GM03348 (cell line): Measurements from ENCODE around the gene CCDC192.
"Not testable (repeated sequence)": the region's sequence is repeated elsewhere in the genome, so short reads cannot be mapped to it uniquely, and the experiment has no call there.

Experiments used
- DNase-seq: peaks from one replicate; pipeline ENCODE4 v3.0.0; 2012; ENCODE audit warnings: low spot score

Gene CCDC192, protein sequence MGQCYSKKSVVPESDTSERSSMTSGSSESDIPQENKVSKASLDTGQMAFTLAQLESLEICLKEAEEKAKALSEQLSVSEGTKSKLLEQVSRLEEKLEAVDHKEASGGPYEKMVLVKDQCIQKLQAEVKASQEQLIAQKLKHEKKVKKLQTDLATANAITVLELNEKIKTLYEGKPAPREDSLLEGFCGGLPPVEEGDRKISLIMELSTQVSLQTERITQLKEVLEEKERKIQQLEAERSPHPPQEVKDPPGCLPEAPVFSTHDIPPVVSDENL

DNA sequence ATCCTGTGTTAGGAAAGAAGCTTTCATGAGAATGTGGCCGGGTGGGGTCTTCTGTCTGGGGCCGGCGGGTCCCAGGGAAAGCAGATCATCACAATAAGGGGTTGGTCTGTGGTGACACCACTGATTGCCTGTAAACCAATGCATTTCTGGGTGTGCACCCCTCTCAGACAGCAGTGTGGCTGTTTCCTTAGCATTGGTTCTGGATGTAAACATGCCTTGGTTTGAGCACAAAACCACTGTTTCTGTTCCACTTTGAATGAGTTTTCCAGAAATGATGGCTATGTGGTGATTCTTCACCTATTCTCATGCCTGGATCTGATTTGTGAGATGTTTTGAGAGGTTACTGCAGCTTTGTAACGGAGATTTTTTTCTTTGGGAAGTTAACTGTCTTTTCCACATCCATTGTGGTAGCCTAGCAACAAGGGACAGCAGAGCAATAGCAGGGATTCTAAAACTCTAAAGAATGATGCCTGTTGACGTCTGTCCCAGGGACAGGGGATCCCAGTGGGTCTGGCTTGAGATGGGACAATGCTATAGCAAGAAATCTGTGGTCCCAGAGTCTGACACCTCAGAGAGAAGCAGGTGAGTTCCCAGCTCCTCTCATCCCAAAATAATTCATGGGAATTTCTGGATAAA is at the start of gene CCDC192:
Gene CCDC192, plus strand, starts transcription at position 466 of the 636 bp plus-strand sequence. Its CDS starts 55 bp downstream, at position 521.
- no peak for DNase-seq

DNA sequence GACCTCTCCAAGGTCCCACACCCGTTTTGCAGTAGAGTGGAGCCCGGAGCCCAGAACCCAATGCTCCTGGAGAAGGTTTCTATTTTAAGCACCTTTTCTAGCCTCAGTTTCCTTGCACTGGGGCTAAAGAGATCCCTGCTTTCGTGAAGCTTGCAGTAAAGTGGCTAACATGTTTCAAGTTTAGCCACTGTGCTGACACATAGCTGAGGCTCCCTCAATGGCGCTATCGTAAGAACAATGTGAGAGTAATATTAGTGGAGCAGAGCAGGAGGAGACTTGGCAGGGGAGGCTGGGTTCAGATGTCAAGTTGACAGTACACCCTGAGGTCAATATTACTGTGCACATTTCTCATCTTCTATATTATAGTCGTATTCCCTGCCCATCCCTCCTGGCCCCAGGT is 46.4 kb upstream of the CCDC192 start:
- DNase-seq = no peak

DNA sequence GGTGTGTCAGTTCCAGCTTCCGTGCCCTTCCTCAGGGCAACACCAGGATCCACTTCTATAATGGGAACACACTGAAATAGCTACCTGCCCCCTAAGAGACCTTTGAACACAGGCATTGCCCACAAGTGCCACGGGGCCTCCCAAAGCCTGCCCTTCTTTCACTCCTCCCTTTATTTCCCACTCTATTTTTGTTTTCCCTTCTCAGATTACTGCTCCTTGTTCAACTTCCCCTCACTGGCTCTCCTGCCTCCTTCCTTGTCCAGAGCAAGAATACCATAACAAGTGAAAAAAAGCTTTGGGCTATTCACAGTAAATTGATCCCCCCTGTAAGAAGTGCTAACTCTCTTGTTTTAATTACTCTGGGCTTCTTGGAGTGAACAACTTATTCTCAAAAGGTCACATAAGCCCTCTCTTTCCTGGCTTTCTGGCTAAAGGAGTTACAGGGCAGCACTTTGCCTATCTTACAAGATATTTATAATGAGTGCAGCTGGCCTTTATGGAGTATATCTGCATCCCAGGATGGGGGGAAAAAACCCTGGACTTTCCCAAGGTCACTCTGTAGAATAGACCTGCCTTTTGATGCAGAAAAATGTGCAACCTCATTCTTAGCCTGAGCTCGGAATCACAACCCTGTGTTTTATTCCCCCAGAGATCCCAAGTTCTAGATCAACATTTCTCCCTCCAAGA is 43.0 kb upstream of the CCDC192 start:
- DNase-seq = no peak

DNA sequence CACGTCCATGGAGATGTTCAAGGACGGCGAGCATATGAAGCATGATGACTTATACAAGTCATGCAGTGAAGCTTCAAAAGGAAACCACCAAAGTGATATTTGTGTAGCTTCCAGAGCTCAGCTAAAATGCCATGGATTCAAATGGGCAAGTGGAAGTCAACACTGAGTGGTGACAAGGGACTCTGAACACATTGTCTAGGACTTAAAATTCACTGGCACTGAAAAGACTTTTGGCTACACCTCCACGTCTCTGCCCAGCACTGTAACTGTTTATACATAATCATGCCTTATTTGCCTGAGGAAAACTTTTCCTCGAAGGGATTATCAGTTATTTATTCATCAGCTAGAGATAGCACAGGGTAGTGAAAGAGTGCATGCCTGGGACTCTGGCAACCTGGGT is 39.1 kb upstream of the CCDC192 start:
- no peak for DNase-seq

DNA sequence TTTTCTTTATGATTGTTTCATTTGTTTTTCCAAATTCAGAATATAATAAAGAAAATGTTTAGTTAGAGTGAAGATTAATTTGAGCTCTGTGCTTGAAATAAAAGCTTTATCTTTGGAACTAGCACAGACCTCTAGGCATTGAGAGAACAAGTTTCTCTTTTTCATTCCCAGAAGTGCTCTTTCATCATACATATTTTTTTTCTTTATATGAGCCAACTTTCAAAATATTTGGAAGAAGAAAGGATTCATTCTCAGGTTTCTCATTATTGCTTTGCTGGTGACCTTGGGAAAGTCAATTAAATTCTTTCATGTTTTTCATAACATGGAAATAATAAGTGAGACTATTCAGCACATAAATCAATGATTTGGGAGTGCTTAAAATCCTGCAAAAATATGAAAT is 37.5 kb upstream of the CCDC192 start:
- DNase-seq = peak; percentile 14

DNA sequence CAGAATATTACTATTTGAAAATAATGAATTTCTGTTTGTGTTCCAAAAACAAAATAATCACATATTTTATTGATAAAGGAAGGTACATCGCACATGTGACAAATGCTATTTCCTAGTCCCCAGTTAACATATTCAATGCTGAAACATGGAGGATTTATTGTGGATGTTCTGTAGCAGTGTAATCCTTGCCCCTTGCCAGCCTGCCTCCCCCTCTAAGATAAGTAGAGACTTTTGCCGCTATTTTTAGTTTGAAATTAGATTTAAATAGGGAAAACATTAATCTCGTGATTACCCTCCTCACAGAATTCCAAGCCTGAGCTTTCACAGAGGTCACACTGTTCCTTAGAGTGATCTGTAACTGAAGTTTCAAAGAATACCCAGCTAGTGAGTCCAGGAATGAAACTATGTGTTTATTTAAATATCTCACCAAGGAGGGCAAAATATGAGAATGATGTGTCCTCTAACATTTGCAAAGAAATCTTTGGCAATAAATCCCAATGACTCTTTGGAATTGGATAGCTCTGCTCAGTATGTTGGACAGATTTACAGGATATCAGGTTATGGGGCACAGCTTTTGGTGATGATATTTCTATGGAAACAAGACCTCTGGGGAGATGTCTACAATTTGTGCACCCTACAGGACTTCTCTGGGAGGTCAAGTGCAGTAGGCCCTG is 37.0 kb upstream of the CCDC192 start:
- no peak for DNase-seq

DNA sequence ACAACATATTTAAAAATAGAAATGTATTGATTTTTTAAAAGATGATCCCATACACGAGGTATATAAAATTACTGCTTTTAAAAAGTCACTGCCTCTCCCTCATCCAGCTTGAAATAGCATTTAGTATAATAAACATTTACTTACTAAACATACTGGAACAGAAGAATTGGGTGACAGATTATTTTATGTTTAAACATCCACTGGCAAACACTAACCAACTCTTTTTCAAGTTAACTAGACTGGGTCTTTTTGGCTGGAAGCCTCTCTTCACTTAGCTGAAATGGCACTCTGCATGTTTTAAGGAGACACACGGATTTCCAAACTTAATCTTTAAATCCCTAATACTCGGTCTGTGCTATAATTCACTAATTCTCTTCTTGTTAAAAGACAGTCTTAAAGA is 35.3 kb upstream of the CCDC192 start:
- DNase-seq = no peak

DNA sequence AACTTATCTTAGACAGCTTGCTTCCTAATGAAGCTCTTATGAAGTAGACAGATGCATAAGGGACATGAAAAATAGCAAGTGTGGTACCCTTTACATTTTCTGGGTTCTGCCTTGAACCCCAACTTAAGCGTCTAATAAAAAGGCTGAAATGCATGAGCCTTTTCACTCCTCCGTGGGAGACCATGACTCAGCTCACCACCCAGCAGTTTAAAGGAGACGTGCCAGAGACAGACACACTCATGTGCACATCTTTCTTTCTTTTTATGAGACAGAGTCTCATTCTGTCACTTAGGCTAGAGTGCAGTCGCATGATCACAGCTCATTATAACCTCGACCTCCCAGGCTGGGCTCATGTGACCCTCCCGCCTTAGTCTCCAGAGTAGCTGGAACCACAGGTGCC is 32.0 kb upstream of the CCDC192 start:
- no peak for DNase-seq

DNA sequence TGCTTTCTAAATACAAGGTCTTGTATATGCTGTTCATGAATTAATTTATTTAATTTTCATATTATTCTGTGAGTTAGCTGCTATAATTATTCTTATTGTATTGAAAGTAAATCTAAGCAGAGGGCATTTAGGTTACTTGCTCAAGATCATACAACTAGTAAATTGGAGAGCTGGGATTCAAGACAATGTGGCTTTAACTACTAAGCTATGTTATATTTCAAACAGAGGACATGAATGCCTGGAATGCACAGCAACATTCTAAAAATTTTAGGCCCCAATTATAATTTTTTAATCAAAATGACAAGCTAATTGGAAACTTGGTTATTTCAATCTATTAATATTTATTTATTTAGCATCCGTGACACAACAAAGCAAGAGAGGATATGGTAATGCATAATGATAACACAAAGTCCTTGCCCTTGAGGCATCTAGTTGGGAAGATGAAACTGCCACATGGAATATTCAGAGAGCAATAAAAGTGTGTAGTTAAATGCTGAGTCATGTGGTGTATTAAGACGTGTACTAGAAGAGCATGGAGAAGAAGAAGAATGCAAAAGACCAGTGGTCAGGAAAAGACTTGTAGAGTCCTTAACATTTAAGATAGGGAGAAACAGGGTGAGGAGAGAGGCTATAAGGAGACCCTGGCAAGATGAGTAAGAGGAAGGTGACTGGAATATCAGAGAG is 29.9 kb upstream of the CCDC192 start:
- DNase-seq = no peak

DNA sequence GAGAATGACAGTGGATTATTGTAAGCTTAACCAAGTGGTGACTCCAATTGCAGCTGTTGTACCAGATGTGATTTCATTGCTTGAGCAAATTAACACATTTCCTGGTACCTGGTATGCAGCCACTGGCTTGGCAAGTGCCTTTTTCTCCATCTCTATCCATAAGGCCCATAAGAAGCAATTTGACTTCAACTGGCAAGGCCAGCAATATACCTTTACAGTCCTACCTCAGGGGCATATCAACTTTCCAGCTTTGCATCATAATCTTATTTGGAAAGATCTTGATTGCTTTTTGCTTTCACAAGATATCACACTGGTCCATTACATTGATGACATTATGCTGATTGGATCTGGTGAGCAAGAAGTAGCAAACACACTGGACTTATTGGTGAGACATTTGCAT is 26.2 kb upstream of the CCDC192 start:
- not testable (repeated sequence) for DNase-seq

DNA sequence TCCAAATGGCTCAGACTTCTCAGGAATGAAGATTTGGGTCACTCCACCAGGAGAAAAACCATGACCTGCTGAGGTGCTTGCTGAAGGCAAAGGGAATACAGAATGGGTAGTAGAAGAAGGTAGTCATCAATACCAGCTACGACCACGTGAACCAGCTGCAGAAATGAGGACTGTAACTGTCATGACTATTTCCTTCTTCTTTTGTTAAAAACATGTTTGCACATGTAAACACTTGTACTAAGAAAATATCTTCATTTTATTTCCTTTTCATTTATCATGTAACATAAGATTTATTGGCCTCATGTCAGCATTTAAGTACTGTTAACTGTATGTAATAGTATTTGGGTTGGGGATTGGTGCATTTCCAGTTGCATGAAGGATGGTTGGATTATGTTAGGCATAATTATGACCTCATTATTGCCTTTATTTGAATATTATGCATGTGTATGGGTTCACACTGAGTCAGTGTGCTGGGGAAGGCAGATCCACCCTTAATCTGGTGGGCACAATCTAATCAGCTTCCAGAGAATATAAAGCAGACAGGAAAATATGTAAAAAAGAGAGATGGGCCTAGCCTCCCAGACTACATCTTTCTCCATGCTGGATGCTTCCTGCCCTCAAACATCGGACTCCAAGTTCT is 23.4 kb upstream of the CCDC192 start:
- DNase-seq = not testable (repeated sequence)

DNA sequence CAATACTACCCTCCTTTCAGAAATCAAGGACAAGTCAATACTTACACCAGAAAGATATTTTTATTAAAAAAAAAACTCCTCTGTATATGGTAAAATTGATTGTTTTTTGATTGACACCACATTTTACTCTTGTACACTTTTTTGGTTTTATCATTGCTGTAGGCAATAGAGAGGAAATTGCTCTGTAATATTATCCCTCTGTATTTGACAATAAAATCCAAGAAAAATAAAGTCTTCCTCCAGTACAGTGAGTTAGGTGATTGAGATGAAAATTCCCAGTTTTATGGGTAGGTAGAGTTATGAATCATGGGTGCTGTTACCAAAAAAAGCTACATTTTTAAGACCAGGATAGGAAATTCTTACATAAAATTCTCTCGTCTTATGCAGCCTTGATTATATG is 22.6 kb upstream of the CCDC192 start:
- no peak for DNase-seq

DNA sequence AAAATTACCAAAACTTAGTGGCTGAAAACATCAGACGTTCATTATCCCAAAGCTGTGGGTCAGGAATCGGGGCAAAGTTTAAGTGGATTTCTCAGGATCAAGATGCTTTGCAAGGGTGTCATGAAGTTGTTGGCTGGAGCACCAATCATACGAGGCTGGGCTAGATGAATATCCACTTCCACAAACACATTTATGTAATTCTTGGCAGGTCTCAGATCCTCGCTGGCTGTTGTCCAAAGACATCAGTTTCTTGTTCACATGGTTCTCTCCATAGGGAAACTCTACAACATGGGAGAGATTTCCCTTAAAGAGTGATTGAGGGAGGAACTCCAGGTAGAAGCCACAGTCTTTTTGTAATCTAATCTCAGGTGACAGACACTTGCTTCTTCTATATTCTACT is 20.2 kb upstream of the CCDC192 start:
- no peak for DNase-seq

DNA sequence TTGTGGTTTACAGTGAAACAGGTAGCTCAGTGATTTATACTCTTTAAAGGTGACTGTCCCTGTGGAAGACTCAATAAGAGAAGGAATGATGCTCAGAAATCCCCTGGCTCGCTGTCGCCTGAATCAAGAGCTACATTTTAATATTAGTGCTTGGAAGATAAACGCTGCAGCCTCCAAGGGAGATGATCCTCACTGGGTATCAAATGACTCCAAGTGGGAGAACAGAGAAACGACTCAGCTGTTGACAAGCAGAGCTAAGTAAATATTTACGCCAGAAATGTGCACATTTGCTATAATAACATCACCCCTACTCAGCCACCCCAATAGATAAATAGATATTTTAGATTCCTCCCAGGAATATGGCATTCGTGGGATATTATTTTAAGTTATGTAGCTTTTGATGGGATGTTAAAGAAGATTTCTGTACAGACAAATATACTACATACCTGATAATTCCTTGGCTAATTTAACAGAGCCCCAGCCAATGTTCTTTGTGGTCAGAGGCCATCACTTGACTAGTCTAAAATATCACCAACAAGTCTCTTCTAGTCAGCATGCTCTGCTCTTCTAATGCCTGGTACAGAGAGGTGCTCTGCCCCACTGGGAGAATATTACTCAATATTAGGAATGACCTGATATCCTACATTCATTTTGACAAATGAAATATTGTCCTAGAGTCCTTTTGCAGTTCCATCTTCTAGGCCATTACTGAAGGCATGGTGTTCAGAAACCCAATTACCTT is 18.3 kb upstream of the CCDC192 start:
- no peak for DNase-seq

DNA sequence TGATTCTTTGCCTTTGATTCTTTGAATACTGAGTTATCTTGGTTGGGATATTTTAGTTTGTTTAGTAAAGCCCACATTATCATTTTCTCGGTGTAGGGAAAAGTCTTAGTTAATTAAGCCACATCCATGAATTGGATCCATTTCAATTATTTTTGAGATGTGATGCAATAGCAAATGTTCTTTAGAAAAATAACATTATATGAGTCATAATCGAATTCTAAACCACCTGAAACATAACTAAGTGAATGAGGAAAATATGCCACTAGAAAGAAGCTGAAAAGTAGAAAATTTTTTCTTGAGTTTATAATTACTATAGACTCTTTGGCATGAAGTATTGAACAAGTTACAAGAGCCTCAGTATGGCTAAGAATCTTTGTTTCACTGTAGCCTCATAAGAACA is 17.5 kb upstream of the CCDC192 start:
- no peak for DNase-seq

DNA sequence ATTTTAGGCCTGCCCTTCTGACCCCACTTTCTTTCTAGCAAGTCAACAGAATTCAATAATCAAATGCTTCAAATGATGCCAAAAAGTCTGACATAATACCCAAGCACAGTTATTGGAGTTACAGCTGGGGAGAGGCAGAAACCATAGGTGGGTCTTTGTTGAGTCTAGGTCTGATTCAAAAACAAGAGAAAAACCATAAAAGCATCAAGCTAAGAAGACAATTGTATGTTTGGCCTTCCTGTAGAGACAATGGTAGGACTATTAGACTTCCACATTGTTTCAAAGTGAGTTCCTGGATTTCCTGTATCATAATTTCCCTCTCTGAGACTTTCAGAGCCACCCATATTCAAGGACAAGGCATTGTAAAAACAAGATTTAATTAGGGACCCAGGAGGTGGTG is 16.8 kb upstream of the CCDC192 start:
- no peak for DNase-seq

DNA sequence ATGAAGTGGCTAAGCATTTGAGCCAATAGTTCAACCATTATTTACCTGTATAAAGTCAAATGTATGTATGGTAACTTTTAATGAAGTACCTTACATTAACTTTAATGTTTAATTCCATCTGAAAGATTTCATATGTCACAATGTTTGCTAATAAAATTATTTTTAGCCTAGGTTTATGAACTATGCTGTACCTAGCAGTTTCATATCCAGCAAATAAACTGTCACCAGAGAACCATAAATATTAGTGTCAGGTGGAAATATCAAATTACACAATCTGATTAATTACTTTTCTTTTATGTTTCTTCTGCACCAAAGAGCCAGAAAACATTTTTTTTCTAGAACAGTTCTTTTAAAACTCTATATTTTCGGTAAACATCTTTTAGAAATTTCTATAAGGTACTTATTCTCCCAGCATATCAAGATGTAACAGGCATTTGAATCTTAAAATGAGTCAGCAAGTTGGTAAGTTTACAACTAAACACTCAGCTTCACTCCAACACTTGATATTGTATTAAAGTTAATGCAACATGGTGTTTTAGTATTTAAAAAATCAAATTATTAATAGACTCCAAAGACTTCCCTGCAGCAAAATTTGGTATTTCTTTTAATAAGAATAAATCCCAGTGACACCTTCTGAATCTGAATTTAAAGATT is 8.5 kb upstream of the CCDC192 start:
- no peak for DNase-seq

DNA sequence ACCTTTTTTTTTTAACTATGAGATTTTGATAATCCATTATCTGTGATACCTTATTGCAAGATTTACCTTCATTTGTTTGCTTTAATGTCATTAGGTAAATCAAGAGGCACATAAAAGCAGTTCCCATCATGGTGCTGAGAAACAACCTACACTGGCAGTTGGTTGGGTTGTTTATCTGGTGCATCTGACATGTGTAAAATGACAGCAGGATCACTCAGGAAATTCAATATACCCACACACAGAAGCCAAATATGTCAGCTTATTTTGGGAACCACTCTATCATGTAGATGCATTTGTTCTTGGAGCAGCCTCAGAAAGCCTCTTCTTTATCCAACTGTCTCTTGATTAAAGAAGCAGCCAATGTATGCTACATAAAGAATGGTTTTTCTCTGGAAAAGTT is 7.8 kb upstream of the CCDC192 start:
- DNase-seq = no peak

DNA sequence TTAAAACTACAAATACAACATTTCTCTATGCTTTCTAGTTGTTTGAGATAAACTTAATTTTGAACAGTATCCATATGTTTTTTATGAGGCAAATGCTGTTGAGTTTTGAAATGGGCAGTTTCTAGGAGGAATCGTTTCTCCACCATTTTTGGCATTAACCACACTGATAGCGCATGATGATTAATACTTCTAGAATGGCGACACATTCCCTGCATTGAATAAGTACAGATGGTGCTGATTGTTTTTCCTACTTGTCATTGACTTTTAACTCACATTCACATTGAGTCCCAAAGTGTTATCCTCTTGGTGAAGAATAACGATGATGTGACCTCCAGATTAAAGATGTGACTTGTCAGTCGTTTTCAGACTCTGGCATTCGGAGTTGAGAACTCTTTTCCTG is 6.5 kb upstream of the CCDC192 start:
- DNase-seq = peak; percentile 61

DNA sequence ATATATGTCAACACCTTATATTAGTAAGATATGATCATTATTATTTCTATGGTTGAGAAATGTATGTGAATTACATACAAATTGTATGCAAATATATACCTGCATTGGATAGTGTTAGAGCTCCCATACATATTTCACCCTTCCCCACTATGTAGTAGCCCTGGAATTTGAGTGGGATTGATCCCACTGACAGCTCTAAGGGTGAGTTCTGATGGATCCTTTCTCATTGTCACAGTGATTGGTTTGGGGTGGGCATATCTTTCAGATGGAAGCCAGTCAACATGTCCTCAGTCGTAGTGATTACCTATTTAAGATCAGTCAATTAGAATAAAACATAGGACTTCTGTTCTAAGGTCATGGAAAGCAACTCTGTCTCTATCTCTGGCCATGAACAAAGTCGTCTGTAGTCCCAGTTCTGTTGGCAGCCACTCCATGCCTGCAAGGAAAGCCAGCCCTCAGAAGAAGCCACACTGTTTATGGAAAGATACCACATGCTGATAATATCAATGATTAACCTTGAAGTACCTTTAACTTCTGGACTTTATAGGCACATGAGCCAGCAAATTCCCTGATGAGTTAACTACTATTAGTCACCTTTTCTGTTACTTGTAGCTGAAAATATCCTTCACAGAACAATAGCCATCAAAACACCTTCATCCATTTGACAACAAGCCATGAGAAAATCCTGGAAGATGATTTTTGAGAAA is 5.1 kb upstream of the CCDC192 start:
- DNase-seq = peak; percentile 9
